ENCODE results near the gene PLXNA4. TPM values are rescaled to one million over a fixed set of nuclear protein-coding genes. Genes with fewer than 3 reads are reported as not detected.

Gene PLXNA4
- total and polyA plus RNA-seq, 2 experiments from 2014 or later = 0.08 to 0.80 TPM

DNA sequence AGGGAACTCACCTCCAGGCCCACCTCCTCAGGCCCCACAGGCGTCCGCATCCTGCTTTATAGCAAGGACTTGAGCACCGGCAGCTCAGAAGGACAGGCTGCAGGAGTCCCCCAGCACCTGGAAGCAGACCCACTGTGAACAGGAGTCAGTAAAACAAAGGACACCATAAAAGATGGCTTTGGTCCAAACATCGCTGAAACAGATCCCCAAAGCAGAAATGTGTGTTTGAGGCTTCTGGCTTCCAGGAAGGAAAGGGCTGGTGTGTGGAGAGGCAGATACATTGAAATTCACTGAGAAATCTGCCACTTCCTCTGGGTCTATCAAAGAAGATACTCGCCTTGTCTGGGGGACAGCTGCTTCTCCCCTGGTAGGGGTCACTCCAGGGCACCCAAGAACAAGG lies 286.2 kb downstream of the PLXNA4 start:
- no peaks in the 10 kb centered on the region for H4K20me1 ChIP-seq (replicated peaks; ENCODE audit: insufficient read depth)
- no peaks in the 10 kb centered on the region for H3K36me3 ChIP-seq (ENCODE audit: insufficient read depth)
- no peaks in the 10 kb centered on the region for H3K27me3 ChIP-seq (ENCODE audit: insufficient read depth)
- Mint-ChIP-seq H3K27ac (no peak overlapping the region), H3K9me3 (no peaks in the 10 kb centered on the region; the same call in 2 of the 3 replicates), H3K4me1 (no peaks in the 10 kb centered on the region; the same call in 2 of the 3 replicates), H3K4me3 (no peak overlapping the region), H3K27me3 (ENCODE audit: insufficient read depth, low read depth, poor library complexity) (peaks cover 8% of the 10 kb centered on the region), H3K36me3 (ENCODE audit: low read depth) (no peaks in the 10 kb centered on the region)
- no peak overlapping the region for H3K4me3 ChIP-seq
- H3K4me1 ChIP-seq (ENCODE audit: insufficient read depth) = no peaks in the 10 kb centered on the region
- H3K4me2 ChIP-seq = no peak overlapping the region
- ATAC-seq (no peak), DNase-seq (ENCODE audit: low spot score) (no peak)
- no peak for TF ChIP-seq CREB1 (CRISPR knock-in tag; IDR thresholded peaks at IDR 0.05; ENCODE audit: low read depth)
- no peak for TF ChIP-seq JUNB (IDR thresholded peaks at IDR 0.05; ENCODE audit: unreplicated experiment)
- no peak for TF ChIP-seq NANOG (IDR thresholded peaks at IDR 0.05; ENCODE audit: borderline replicate concordance)
- TF ChIP-seq EZH2phosphoT487 (IDR thresholded peaks at IDR 0.05; ENCODE audit: unreplicated experiment) = no peak
- TF ChIP-seq, protein P1, sequence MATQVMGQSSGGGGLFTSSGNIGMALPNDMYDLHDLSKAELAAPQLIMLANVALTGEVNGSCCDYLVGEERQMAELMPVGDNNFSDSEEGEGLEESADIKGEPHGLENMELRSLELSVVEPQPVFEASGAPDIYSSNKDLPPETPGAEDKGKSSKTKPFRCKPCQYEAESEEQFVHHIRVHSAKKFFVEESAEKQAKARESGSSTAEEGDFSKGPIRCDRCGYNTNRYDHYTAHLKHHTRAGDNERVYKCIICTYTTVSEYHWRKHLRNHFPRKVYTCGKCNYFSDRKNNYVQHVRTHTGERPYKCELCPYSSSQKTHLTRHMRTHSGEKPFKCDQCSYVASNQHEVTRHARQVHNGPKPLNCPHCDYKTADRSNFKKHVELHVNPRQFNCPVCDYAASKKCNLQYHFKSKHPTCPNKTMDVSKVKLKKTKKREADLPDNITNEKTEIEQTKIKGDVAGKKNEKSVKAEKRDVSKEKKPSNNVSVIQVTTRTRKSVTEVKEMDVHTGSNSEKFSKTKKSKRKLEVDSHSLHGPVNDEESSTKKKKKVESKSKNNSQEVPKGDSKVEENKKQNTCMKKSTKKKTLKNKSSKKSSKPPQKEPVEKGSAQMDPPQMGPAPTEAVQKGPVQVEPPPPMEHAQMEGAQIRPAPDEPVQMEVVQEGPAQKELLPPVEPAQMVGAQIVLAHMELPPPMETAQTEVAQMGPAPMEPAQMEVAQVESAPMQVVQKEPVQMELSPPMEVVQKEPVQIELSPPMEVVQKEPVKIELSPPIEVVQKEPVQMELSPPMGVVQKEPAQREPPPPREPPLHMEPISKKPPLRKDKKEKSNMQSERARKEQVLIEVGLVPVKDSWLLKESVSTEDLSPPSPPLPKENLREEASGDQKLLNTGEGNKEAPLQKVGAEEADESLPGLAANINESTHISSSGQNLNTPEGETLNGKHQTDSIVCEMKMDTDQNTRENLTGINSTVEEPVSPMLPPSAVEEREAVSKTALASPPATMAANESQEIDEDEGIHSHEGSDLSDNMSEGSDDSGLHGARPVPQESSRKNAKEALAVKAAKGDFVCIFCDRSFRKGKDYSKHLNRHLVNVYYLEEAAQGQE (IDR thresholded peaks at IDR 0.05; ENCODE audit: unreplicated experiment) = no peak
- no peak for TF ChIP-seq ZNF462 (CRISPR knock-in tag; IDR thresholded peaks at IDR 0.05)
- no peaks in the 10 kb centered on the region for H3K79me2 ChIP-seq (replicated peaks; ENCODE audit: insufficient read depth)
- H3K27ac ChIP-seq (ENCODE audit: low read depth) = no peak overlapping the region
- no peak overlapping the region for H2AFZ ChIP-seq
- no peaks in the 10 kb centered on the region for H3F3A ChIP-seq (replicated peaks; ENCODE audit: low read depth)
- H3K9me2 ChIP-seq (ENCODE audit: insufficient read depth) = 0 out of 2 replicates have a peak, but pooled peaks cover 4% of the 10 kb centered on the region

All from GM23338 (cell line).